Mesendoderm (in vitro differentiated cells): ENCODE results near the gene GBA2.

ENCODE experiments used
- DNase-seq: peaks from one replicate; pipeline ENCODE4 v3.0.0; 2013
- H2AK5ac ChIP-seq: 2 replicates; pipeline ENCODE4 v1.6.1; 2013; ENCODE audit warnings: low read length, inconsistent platforms
- H2BK120ac ChIP-seq: 2 replicates; pipeline ENCODE4 v1.6.1; 2013; ENCODE audit warnings: low read depth, mild to moderate bottlenecking, low read length, moderate library complexity, mixed read lengths
- H2BK15ac ChIP-seq: replicated peaks from 2 replicates; pipeline ENCODE4 v1.6.1; 2013; ENCODE audit warnings: low read depth, mild to moderate bottlenecking, moderate library complexity
- H2BK5ac ChIP-seq: 2 replicates; pipeline ENCODE4 v1.6.1; 2013; ENCODE audit warnings: low read length, inconsistent platforms
- H3K18ac ChIP-seq: 2 replicates; pipeline ENCODE4 v1.6.1; 2013; ENCODE audit warnings: mild to moderate bottlenecking, low read length, mixed read lengths
- H3K23ac ChIP-seq: one replicate; pipeline ENCODE4 v1.6.1; 2013; ENCODE audit warnings: low read length
- H3K27ac ChIP-seq: 2 replicates; pipeline ENCODE4 v1.5.1; 2013; ENCODE audit warnings: low read depth, mild to moderate bottlenecking, inconsistent platforms, low read length, moderate library complexity
- H3K27me3 ChIP-seq: 2 replicates; pipeline ENCODE4 v1.6.1; 2013; ENCODE audit warnings: low read length, control low read depth, mild to moderate bottlenecking, inconsistent platforms; ENCODE audit not compliant: insufficient read depth, poor library complexity
- H3K36me3 ChIP-seq: 2 replicates; pipeline ENCODE4 v1.6.1; 2013; ENCODE audit warnings: low read length, inconsistent platforms; ENCODE audit not compliant: control insufficient read depth, insufficient read depth
- H3K4ac ChIP-seq: one replicate; pipeline ENCODE4 v1.6.1; 2013; ENCODE audit warnings: low read depth, mild to moderate bottlenecking, low read length, moderate library complexity
- H3K4me1 ChIP-seq: 2 replicates; pipeline ENCODE4 v1.6.1; 2013; ENCODE audit warnings: low read depth, low read length, inconsistent platforms; ENCODE audit not compliant: control insufficient read depth
- H3K4me2 ChIP-seq: 2 replicates; pipeline ENCODE4 v1.6.1; 2013; ENCODE audit warnings: low read length
- H3K4me3 ChIP-seq: 2 replicates; pipeline ENCODE4 v1.5.1; 2013; ENCODE audit warnings: mild to moderate bottlenecking, low read length
- H3K56ac ChIP-seq: one replicate; pipeline ENCODE4 v1.6.1; 2013; ENCODE audit warnings: low read length
- H3K79me1 ChIP-seq: 2 replicates; pipeline ENCODE4 v1.6.1; 2013; ENCODE audit warnings: low read length, inconsistent platforms
- H3K79me2 ChIP-seq: 2 replicates; pipeline ENCODE4 v1.6.1; 2013; ENCODE audit warnings: mild to moderate bottlenecking, low read length; ENCODE audit not compliant: control insufficient read depth, insufficient read depth
- H3K9ac ChIP-seq: 2 replicates; pipeline ENCODE4 v1.6.1; 2013; ENCODE audit warnings: low read length, inconsistent platforms
- H4K5ac ChIP-seq: one replicate; pipeline ENCODE4 v1.6.1; 2013; ENCODE audit warnings: low read length
- H4K8ac ChIP-seq: one replicate; pipeline ENCODE4 v1.6.1; 2013; ENCODE audit warnings: low read depth, mild to moderate bottlenecking, control low read depth, low read length, moderate library complexity
- WGBS: extraction: QIAGEN DNeasy Blood & Tissue Kit; methylation state at CpG from one replicate; pipeline ENCODE4 v1.1.7; 2013; ENCODE audit warnings: low lambda C conversion rate, missing lambda C conversion rate; ENCODE audit not compliant: insufficient coverage; ENCODE audit errors: extremely low coverage; 5-methylcytosine and 5-hydroxymethylcytosine counted together
- small RNA-seq: library from polyadenylated mRNA; stranded (forward); fragments of <200 nt; extraction: miRNeasy Mini kit (QIAGEN cat#:217004); gene quantifications from one replicate; pipeline ENCODE3, GENCODE V24; 2013; ENCODE audit not compliant: insufficient read depth

The GBA2 gene

GRCh38 chr9:35687306-35687705, 61.7 kb downstream of the GBA2 start:
- no peak overlapping the region for H3K4me2 ChIP-seq
- peaks cover 23% of the 10 kb centered on the region for H3K79me2 ChIP-seq
- no peak overlapping the region for H2AK5ac ChIP-seq
- no peak overlapping the region for H3K18ac ChIP-seq
- H2BK15ac ChIP-seq = no peak overlapping the region
- H2BK120ac ChIP-seq = no peak overlapping the region
- no CpG with 5 or more reads among the region's 2 CpGs for WGBS
- DNase-seq = no peak
- H4K8ac ChIP-seq = no peak overlapping the region
- no peaks in the 10 kb centered on the region for H3K27me3 ChIP-seq
- no peak overlapping the region for H3K56ac ChIP-seq
- no peak overlapping the region for H3K27ac ChIP-seq
- no peak overlapping the region for H3K23ac ChIP-seq
- H3K4me3 ChIP-seq = no peak overlapping the region
- H3K4me1 ChIP-seq = peaks cover 10% of the 10 kb centered on the region
- H3K9ac ChIP-seq = no peak overlapping the region
- H2BK5ac ChIP-seq = no peak overlapping the region
- H3K4ac ChIP-seq = no peak overlapping the region
- peaks cover 28% of the 10 kb centered on the region for H3K79me1 ChIP-seq
- H3K36me3 ChIP-seq = peaks cover 11% of the 10 kb centered on the region
- H4K5ac ChIP-seq = no peak overlapping the region

Small RNAs within 50 kb of the gene (small RNA-seq; reads per million reads assigned to genes)
- gene MIR6853 = 0.90 reads per million
